Fibroblast of lung (primary cell): ENCODE measurements around the gene RAB30.

Source experiments
- CTCF ChIP-seq, 2 donors: IDR thresholded peaks in 1 of 2; conservative IDR thresholded peaks in 1 of 2; 1 replicate in 1 of 2; 2 replicates in 1 of 2; pipeline ENCODE4 v1.5.1; 2011 to 2012; ENCODE audit warnings: low read length in 2 of 2, control low read depth in 1 of 2, inconsistent platforms in 1 of 2, low read depth in 1 of 2, mild to moderate bottlenecking in 1 of 2
- EZH2 ChIP-seq: IDR thresholded peaks from 2 replicates; pipeline ENCODE4 v1.5.1; 2012; ENCODE audit warnings: low read length, control low read depth, mild to moderate bottlenecking; ENCODE audit errors: missing control alignments

- TF ChIP-seq CTCF (conservative IDR thresholded peaks at IDR 0.05 in 1 of 2, IDR thresholded peaks at IDR 0.05 in 1 of 2; ENCODE audit: low read depth in 1 of 2, low read length in 2 of 2) (no peak), EZH2 (no peak)
Observed at GRCh38 chr11:83093634-83094033, 21.9 kb upstream of the RAB30 start.
